GM18517 (cell line): Measurements from ENCODE around the gene FMNL3.
"Not testable (repeated sequence)": the region's sequence is repeated elsewhere in the genome, so short reads cannot be mapped to it uniquely, and the experiment has no call there.

ENCODE experiments used
- ATAC-seq: cut with Tn5 transposase; IDR thresholded peaks from one replicate; pipeline ENCODE4 v1.9.1; 2021; ENCODE audit warnings: mild to moderate bottlenecking, moderate library complexity; ENCODE audit not compliant: unreplicated experiment

The FMNL3 gene

GRCh38 chr12:49605539-49605938 is 101.7 kb downstream of the FMNL3 start, which contains the start of gene FAM186B:
FAM186B (minus strand) TSS chr12:49605639; CDS start chr12:49605477, 162 bp downstream.
- ATAC-seq = not testable (repeated sequence)

GRCh38 chr12:49604856-49605255 is 102.3 kb downstream of the FMNL3 start:
- no peak for ATAC-seq

GRCh38 chr12:49603721-49604120 is 103.5 kb downstream of the FMNL3 start:
- ATAC-seq = no peak

GRCh38 chr12:49599961-49600360 is 107.2 kb downstream of the FMNL3 start:
- no peak for ATAC-seq

GRCh38 chr12:49598527-49598926 is 108.7 kb downstream of the FMNL3 start:
- ATAC-seq = no peak

- no peak for ATAC-seq
These were observed 118.3 kb downstream of the FMNL3 start for GRCh38 chr12:49588721-49589516.

- no peak for ATAC-seq
These were observed 118.9 kb downstream of the FMNL3 start for GRCh38 chr12:49588281-49588680.

- no peak for ATAC-seq
These were observed 119.9 kb downstream of the FMNL3 start for GRCh38 chr12:49587174-49587908.
